H9 (cell line): Measurements from ENCODE around the gene C1RL. TPM values are rescaled to one million over a fixed set of nuclear protein-coding genes. Genes with fewer than 3 reads are reported as not detected.

Experiments
- DNase-seq: peaks from one replicate; pipeline ENCODE4 v3.0.0-alpha.2; 2017
- H2AFZ ChIP-seq: one replicate; pipeline ENCODE4 v1.6.1; 2013; ENCODE audit warnings: mild to moderate bottlenecking, low read length, control low read depth, moderate library complexity
- H2AK5ac ChIP-seq: 2 replicates; pipeline ENCODE4 v1.6.1; 2013; ENCODE audit warnings: low read length, control low read depth, mixed read lengths; ENCODE audit not compliant: insufficient read length
- H2BK120ac ChIP-seq: one replicate; pipeline ENCODE4 v1.6.1; 2013; ENCODE audit warnings: low read depth, mild to moderate bottlenecking, low read length, control low read depth, inconsistent platforms; ENCODE audit not compliant: poor library complexity, severe bottlenecking
- H2BK12ac ChIP-seq: 2 replicates; pipeline ENCODE4 v1.6.1; 2013; ENCODE audit warnings: low read length, control low read depth, mixed read lengths, low read depth; ENCODE audit not compliant: insufficient read length
- H2BK15ac ChIP-seq: 2 replicates; pipeline ENCODE4 v1.6.1; 2013; ENCODE audit warnings: low read depth, low read length, control low read depth
- H2BK20ac ChIP-seq: one replicate; pipeline ENCODE4 v1.6.1; 2013; ENCODE audit warnings: low read depth, mild to moderate bottlenecking, low read length, control low read depth, inconsistent platforms; ENCODE audit not compliant: poor library complexity, severe bottlenecking
- H2BK5ac ChIP-seq: 2 replicates; pipeline ENCODE4 v1.6.1; 2013; ENCODE audit warnings: low read length, control low read depth, mixed read lengths; ENCODE audit not compliant: insufficient read length
- H3K14ac ChIP-seq: 2 replicates; pipeline ENCODE4 v1.6.1; 2013; ENCODE audit warnings: low read length, control low read depth; ENCODE audit not compliant: insufficient read depth
- H3K18ac ChIP-seq: 2 replicates; pipeline ENCODE4 v1.6.1; 2013; ENCODE audit warnings: low read depth, mild to moderate bottlenecking, mixed read lengths, low read length, control low read depth; ENCODE audit not compliant: insufficient read length
- H3K23ac ChIP-seq: 2 replicates; pipeline ENCODE4 v1.6.1; 2013; ENCODE audit warnings: low read length, control low read depth, mixed read lengths, low read depth; ENCODE audit not compliant: insufficient read length
- H3K23me2 ChIP-seq: 2 replicates; pipeline ENCODE4 v1.6.1; 2013; ENCODE audit warnings: low read depth, mild to moderate bottlenecking, mixed read lengths, low read length, control low read depth; ENCODE audit not compliant: insufficient read length, poor library complexity, severe bottlenecking
- H3K27ac ChIP-seq: 2 replicates; pipeline ENCODE4 v1.5.1; 2013; ENCODE audit warnings: low read length, control low read depth, mixed read lengths, low read depth; ENCODE audit not compliant: insufficient read length
- H3K27me3 ChIP-seq: 2 replicates; pipeline ENCODE4 v1.6.1; 2013; ENCODE audit warnings: low read length, control low read depth, inconsistent platforms; ENCODE audit not compliant: insufficient read depth
- H3K4ac ChIP-seq: 2 replicates; pipeline ENCODE4 v1.6.1; 2013; ENCODE audit warnings: low read depth, mild to moderate bottlenecking, control low read depth, inconsistent platforms, low read length, moderate library complexity
- H3K4me1 ChIP-seq: 2 replicates; pipeline ENCODE4 v1.6.1; 2013; ENCODE audit warnings: low read length, control low read depth, inconsistent platforms; ENCODE audit not compliant: insufficient read depth
- H3K4me2 ChIP-seq: 2 replicates; pipeline ENCODE4 v1.6.1; 2013; ENCODE audit warnings: low read length, control low read depth, mixed read lengths; ENCODE audit not compliant: insufficient read length, insufficient read depth
- H3K56ac ChIP-seq: 2 replicates; pipeline ENCODE4 v1.6.1; 2013; ENCODE audit warnings: low read depth, mild to moderate bottlenecking, mixed read lengths, low read length, control low read depth; ENCODE audit not compliant: insufficient read length
- H3K79me1 ChIP-seq: 2 replicates; pipeline ENCODE4 v1.6.1; 2013; ENCODE audit warnings: low read depth, mild to moderate bottlenecking, moderate library complexity, low read length, control low read depth, inconsistent platforms; ENCODE audit not compliant: insufficient read depth, poor library complexity, severe bottlenecking
- H3K79me2 ChIP-seq: 2 replicates; pipeline ENCODE4 v1.6.1; 2013; ENCODE audit warnings: low read length, control low read depth, inconsistent platforms; ENCODE audit not compliant: insufficient read depth
- H3K9ac ChIP-seq: 2 replicates; pipeline ENCODE4 v1.6.1; 2013; ENCODE audit warnings: low read length, control low read depth, mixed read lengths; ENCODE audit not compliant: insufficient read length; ENCODE audit errors: extremely low read depth
- H3K9me3 ChIP-seq: one replicate; pipeline ENCODE4 v1.6.1; 2013; ENCODE audit warnings: low read depth, low read length, inconsistent platforms; ENCODE audit not compliant: control insufficient read depth
- H3T11ph ChIP-seq: one replicate; pipeline ENCODE4 v1.6.1; 2013; ENCODE audit warnings: mild to moderate bottlenecking, low read length, control low read depth, inconsistent platforms
- H4K20me1 ChIP-seq: one replicate; pipeline ENCODE4 v1.6.1; 2013; ENCODE audit not compliant: control insufficient read depth, insufficient read length, insufficient read depth
- H4K5ac ChIP-seq: 2 replicates; pipeline ENCODE4 v1.6.1; 2013; ENCODE audit warnings: low read depth, mild to moderate bottlenecking, mixed read lengths, low read length, control low read depth; ENCODE audit not compliant: insufficient read length
- H4K8ac ChIP-seq: replicated peaks from 2 replicates; pipeline ENCODE4 v1.6.1; 2013; ENCODE audit warnings: low read length, control low read depth, mixed read lengths, low read depth; ENCODE audit not compliant: insufficient read length
- H4K91ac ChIP-seq: 2 replicates; pipeline ENCODE4 v1.6.1; 2013; ENCODE audit warnings: low read depth, mild to moderate bottlenecking, moderate library complexity, mixed read lengths, low read length, control low read depth; ENCODE audit not compliant: insufficient read length
- H3K27ac Mint-ChIP-seq, 3 experiments: 2 replicates in 2 of 3; 3 replicates in 1 of 3; pipeline ENCODE4 v1.8.0; 2020 to 2021; ENCODE audit warnings: mixed read lengths in 3 of 3, mild to moderate bottlenecking in 1 of 3, moderate library complexity in 1 of 3
- H3K27me3 Mint-ChIP-seq: 2 replicates; pipeline ENCODE4 v1.8.0; 2021; ENCODE audit warnings: low read depth, mild to moderate bottlenecking, moderate library complexity, mixed read lengths
- H3K36me3 Mint-ChIP-seq, 3 experiments: 2 replicates in 2 of 3; 3 replicates in 1 of 3; pipeline ENCODE4 v1.8.0; 2020 to 2021; ENCODE audit warnings: low read depth in 3 of 3, mixed read lengths in 3 of 3; ENCODE audit not compliant: insufficient read depth in 1 of 3
- H3K4me1 Mint-ChIP-seq, 2 experiments: 2 replicates each; pipeline ENCODE4 v1.8.0; 2020; ENCODE audit warnings: mixed read lengths in 2 of 2
- H3K4me3 Mint-ChIP-seq, 2 experiments: 2 replicates in 1 of 2; 3 replicates in 1 of 2; pipeline ENCODE4 v1.8.0; 2020 to 2021; ENCODE audit warnings: mild to moderate bottlenecking in 2 of 2, mixed read lengths in 2 of 2, moderate library complexity in 1 of 2
- H3K9me3 Mint-ChIP-seq, 2 experiments: 2 replicates in 1 of 2; 3 replicates in 1 of 2; pipeline ENCODE4 v1.8.0; 2020; ENCODE audit warnings: mild to moderate bottlenecking in 2 of 2, mixed read lengths in 2 of 2, moderate library complexity in 1 of 2
- WGBS: extraction: QIAGEN DNeasy Blood & Tissue Kit; methylation state at CpG from one replicate; pipeline ENCODE4 v1.1.7; 2013; ENCODE audit warnings: missing lambda C conversion rate, low lambda C conversion rate, mixed read lengths; ENCODE audit not compliant: insufficient read length; ENCODE audit errors: extremely low coverage; 5-methylcytosine and 5-hydroxymethylcytosine counted together
- total RNA-seq: library from RNA; stranded (reverse); gene quantifications from 2 replicates; pipeline ENCODE4 v1.2.1, GENCODE V29; 2021
- TF ChIP-seq, protein P1 (sequence below): fragments of 200-600 bp; sonication (generic); conservative IDR thresholded peaks from 3 replicates; pipeline ENCODE4 v1.8.0; 2021; ENCODE audit warnings: antibody characterized with exemption, mild to moderate bottlenecking

C1RL gene
- total RNA-seq, 1 experiment from 2014 or later: 15.1 TPM

DNA sequence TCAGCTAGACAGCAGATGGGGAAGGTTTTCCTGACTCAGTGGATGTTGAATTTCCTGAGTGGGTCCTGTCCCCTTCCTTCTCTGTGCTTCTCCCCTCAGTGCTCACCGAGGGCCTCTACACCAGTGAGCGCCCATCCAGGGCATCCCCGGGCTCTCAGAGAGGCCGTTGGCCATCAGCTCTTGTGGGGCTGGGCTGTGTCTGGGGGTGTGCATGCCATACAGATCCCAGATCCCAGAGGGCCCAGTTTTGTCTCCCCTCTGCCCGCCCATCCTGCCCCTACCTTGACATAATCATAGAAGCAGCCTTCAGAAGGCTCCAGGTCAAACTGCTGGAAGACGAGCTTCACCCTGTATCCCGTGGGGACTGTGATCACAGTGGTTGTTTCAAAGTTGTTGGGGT, 17.8 kb downstream of the C1RL start:
- Histone ChIP-seq H2BK15ac (no peak overlapping the region), H2BK5ac (no peak overlapping the region), H3K79me1 (no peaks in the 10 kb centered on the region), H3K14ac (no peak overlapping the region), H2AK5ac (no peak overlapping the region), H3K4me2 (peak overlapping the region; percentile 25), H3T11ph (no peak overlapping the region), H3K18ac (no peak overlapping the region), H2BK12ac (no peak overlapping the region), H4K5ac (no peak overlapping the region), H3K4ac (no peak overlapping the region), H3K9ac (no peak overlapping the region), H4K20me1 (no peaks in the 10 kb centered on the region), H2BK20ac (no peak overlapping the region), H3K56ac (no peak overlapping the region), H3K79me2 (no peaks in the 10 kb centered on the region), H3K23me2 (peaks cover 4% of the 10 kb centered on the region), H4K91ac (no peak overlapping the region), H4K8ac (no peak overlapping the region), H2AFZ (no peak overlapping the region), H3K9me3 (no peaks in the 10 kb centered on the region), H3K27ac (no peak overlapping the region), H2BK120ac (no peak overlapping the region), H3K23ac (no peak overlapping the region), H3K27me3 (no peaks in the 10 kb centered on the region; the same call in 1 of the 2 replicates), H3K4me1 (peaks cover 16% of the 10 kb centered on the region; the same call in 1 of the 2 replicates)
- TF ChIP-seq, protein P1, sequence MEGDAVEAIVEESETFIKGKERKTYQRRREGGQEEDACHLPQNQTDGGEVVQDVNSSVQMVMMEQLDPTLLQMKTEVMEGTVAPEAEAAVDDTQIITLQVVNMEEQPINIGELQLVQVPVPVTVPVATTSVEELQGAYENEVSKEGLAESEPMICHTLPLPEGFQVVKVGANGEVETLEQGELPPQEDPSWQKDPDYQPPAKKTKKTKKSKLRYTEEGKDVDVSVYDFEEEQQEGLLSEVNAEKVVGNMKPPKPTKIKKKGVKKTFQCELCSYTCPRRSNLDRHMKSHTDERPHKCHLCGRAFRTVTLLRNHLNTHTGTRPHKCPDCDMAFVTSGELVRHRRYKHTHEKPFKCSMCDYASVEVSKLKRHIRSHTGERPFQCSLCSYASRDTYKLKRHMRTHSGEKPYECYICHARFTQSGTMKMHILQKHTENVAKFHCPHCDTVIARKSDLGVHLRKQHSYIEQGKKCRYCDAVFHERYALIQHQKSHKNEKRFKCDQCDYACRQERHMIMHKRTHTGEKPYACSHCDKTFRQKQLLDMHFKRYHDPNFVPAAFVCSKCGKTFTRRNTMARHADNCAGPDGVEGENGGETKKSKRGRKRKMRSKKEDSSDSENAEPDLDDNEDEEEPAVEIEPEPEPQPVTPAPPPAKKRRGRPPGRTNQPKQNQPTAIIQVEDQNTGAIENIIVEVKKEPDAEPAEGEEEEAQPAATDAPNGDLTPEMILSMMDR: no peak
- H3K4me1 Mint-ChIP-seq: peaks cover 29 to 31% of the 10 kb centered on the region in 2 experiments
- H3K9me3 Mint-ChIP-seq: no peaks in the 10 kb centered on the region
- H3K4me3 Mint-ChIP-seq: no peak overlapping the region
- peaks cover 4 to 5% (median 5%) of the 10 kb centered on the region in 3 experiments; a peak in 3 of 7 replicates for H3K36me3 Mint-ChIP-seq
- H3K27ac Mint-ChIP-seq: 0 out of 7 replicates have a peak overlapping the region, but pooled peaks of 1 of the 3 experiments have one; percentile 9
- no peak for DNase-seq
- WGBS: no CpG with 5 or more reads among the region's 7 CpGs
- peaks cover 10% of the 10 kb centered on the region for H3K27me3 Mint-ChIP-seq
